GM23338 (cell line): ENCODE data around the gene IL22RA1.

Experiments
- CTCF ChIP-seq, 2 experiments: fragments of 200-600 bp in 1 of 2; sonication (generic) in 1 of 2; conservative IDR thresholded peaks; 2 replicates each; pipeline versions ENCODE4 v1.5.1 to v1.6.1; 2016 to 2017; ENCODE audit warnings: antibody characterized with exemption in 2 of 2, low read depth in 2 of 2, mild to moderate bottlenecking in 2 of 2, moderate library complexity in 1 of 2
- EZH2 ChIP-seq: fragments of 200-600 bp; sonication (generic); IDR thresholded peaks from one replicate; pipeline ENCODE4 v1.8.0; 2017; ENCODE audit warnings: antibody characterized with exemption, mild to moderate bottlenecking, low read depth; ENCODE audit not compliant: unreplicated experiment
- EZH2phosphoT487 ChIP-seq: fragments of 200-600 bp; sonication (generic); IDR thresholded peaks from one replicate; pipeline ENCODE4 v1.8.1; 2018; ENCODE audit warnings: antibody characterized with exemption; ENCODE audit not compliant: unreplicated experiment
- JUNB ChIP-seq: IDR thresholded peaks from one replicate; pipeline ENCODE4 v1.6.1; 2016; ENCODE audit warnings: antibody characterized with exemption; ENCODE audit not compliant: unreplicated experiment
- NANOG ChIP-seq: IDR thresholded peaks from 2 replicates; pipeline ENCODE4 v1.6.1; 2016; ENCODE audit warnings: antibody characterized with exemption, borderline replicate concordance
- REST ChIP-seq: IDR thresholded peaks from one replicate; pipeline ENCODE4 v1.6.1; 2018; ENCODE audit warnings: antibody characterized with exemption; ENCODE audit not compliant: unreplicated experiment

- no peak for TF ChIP-seq CTCF (conservative IDR thresholded peaks at IDR 0.05; ENCODE audit: low read depth in 2 of 2)
- TF ChIP-seq EZH2, result no peak
- no peak for TF ChIP-seq REST
- TF ChIP-seq JUNB, result no peak
- no peak for TF ChIP-seq NANOG
- TF ChIP-seq EZH2phosphoT487, result no peak
These were observed 33.8 kb downstream of the IL22RA1 start for GRCh38 chr1:24109166-24109483.
